ENCODE measurements around the gene CABS1.
A peak's percentile ranks its signal among the peaks of the same experiment; 100 is the strongest.

Gene CABS1

GRCh38 chr4:70334681-70335080 lies at the start of gene CABS1:
Gene CABS1, plus strand, starts transcription at chr4:70334981. Its CDS starts 59 bp downstream, at chr4:70335040.
- no peak for DNase-seq

- no peak for DNase-seq
Observed at GRCh38 chr4:70288651-70289050, 46.1 kb upstream of the CABS1 start.

GRCh38 chr4:70291341-70291740 lies 43.4 kb upstream of the CABS1 start:
- DNase-seq = no peak

GRCh38 chr4:70297576-70297975 lies 37.2 kb upstream of the CABS1 start:
- no peak for DNase-seq

- no peak for DNase-seq
Observed at GRCh38 chr4:70298051-70298450, 36.7 kb upstream of the CABS1 start.

GRCh38 chr4:70299643-70300042 lies 35.1 kb upstream of the CABS1 start:
- no peak for DNase-seq

GRCh38 chr4:70300215-70300614 lies 34.6 kb upstream of the CABS1 start:
- DNase-seq = no peak

- no peak for DNase-seq
Observed at GRCh38 chr4:70303090-70303489, 31.7 kb upstream of the CABS1 start.

GRCh38 chr4:70305601-70306000 lies 29.2 kb upstream of the CABS1 start:
- DNase-seq = no peak

- DNase-seq = no peak
Observed at GRCh38 chr4:70306076-70306475, 28.7 kb upstream of the CABS1 start.

GRCh38 chr4:70313736-70314135 lies 21.0 kb upstream of the CABS1 start:
- DNase-seq = no peak

- DNase-seq = peak; percentile 18
Observed at GRCh38 chr4:70315928-70316327, 18.9 kb upstream of the CABS1 start.

GRCh38 chr4:70326052-70326451 lies 8.7 kb upstream of the CABS1 start:
- DNase-seq = no peak

- DNase-seq = no peak
Observed at GRCh38 chr4:70336043-70336442, 1.3 kb downstream of the CABS1 start.

GRCh38 chr4:70337886-70338420 lies 3.2 kb downstream of the CABS1 start:
- DNase-seq = no peak

- DNase-seq = no peak
Observed at GRCh38 chr4:70356185-70356584, 21.4 kb downstream of the CABS1 start.

GRCh38 chr4:70359115-70359661 lies 24.4 kb downstream of the CABS1 start:
- no peak for DNase-seq

GRCh38 chr4:70360460-70360859 lies 25.7 kb downstream of the CABS1 start, which contains the start of gene SMR3A:
Gene SMR3A, plus strand, starts transcription at chr4:70360760. Its CDS starts 1,356 bp downstream, at chr4:70362116.
- no peak for DNase-seq

GRCh38 chr4:70364002-70364401 lies 29.2 kb downstream of the CABS1 start:
- DNase-seq = no peak

GRCh38 chr4:70365479-70365878 lies 30.7 kb downstream of the CABS1 start:
- no peak for DNase-seq

- no peak for DNase-seq
Observed at GRCh38 chr4:70367813-70368212, 33.0 kb downstream of the CABS1 start.

GRCh38 chr4:70371987-70372386 lies 37.2 kb downstream of the CABS1 start:
- no peak for DNase-seq

- no peak for DNase-seq
Observed at GRCh38 chr4:70372760-70373159, 38.0 kb downstream of the CABS1 start.

- DNase-seq = no peak
Observed at GRCh38 chr4:70380578-70380977, 45.8 kb downstream of the CABS1 start.

GRCh38 chr4:70382691-70383181 lies 48.0 kb downstream of the CABS1 start, which contains the start of gene SMR3B:
Gene SMR3B, plus strand, starts transcription at chr4:70383131. Its CDS starts 1,380 bp downstream, at chr4:70384511.
- DNase-seq = no peak
